IPS-15b (cell line): ENCODE results near the gene RABIF.
A peak's percentile ranks its signal among the peaks of the same experiment; 100 is the strongest.
"Not testable (repeated sequence)": the region's sequence is repeated elsewhere in the genome, so short reads cannot be mapped to it uniquely, and the experiment has no call there.

ENCODE experiments used
- H3K27me3 ChIP-seq: one replicate; pipeline ENCODE4 v1.6.1; 2013; ENCODE audit warnings: low read length; ENCODE audit not compliant: control insufficient read depth, insufficient read depth
- H3K36me3 ChIP-seq: one replicate; pipeline ENCODE4 v1.6.1; 2013; ENCODE audit warnings: low read length; ENCODE audit not compliant: control insufficient read depth, insufficient read depth
- H3K4me1 ChIP-seq: one replicate; pipeline ENCODE4 v1.6.1; 2013; ENCODE audit warnings: mild to moderate bottlenecking, low read length; ENCODE audit not compliant: control insufficient read depth, insufficient read depth
- H3K4me3 ChIP-seq: one replicate; pipeline ENCODE4 v1.5.1; 2013; ENCODE audit warnings: low read depth, low read length
- H3K9ac ChIP-seq: one replicate; pipeline ENCODE4 v1.6.1; 2013; ENCODE audit warnings: low read depth, mild to moderate bottlenecking, low read length
- H3K9me3 ChIP-seq: one replicate; pipeline ENCODE4 v1.6.1; 2013; ENCODE audit warnings: mild to moderate bottlenecking, low read length; ENCODE audit not compliant: control insufficient read depth, insufficient read depth

The RABIF gene

DNA sequence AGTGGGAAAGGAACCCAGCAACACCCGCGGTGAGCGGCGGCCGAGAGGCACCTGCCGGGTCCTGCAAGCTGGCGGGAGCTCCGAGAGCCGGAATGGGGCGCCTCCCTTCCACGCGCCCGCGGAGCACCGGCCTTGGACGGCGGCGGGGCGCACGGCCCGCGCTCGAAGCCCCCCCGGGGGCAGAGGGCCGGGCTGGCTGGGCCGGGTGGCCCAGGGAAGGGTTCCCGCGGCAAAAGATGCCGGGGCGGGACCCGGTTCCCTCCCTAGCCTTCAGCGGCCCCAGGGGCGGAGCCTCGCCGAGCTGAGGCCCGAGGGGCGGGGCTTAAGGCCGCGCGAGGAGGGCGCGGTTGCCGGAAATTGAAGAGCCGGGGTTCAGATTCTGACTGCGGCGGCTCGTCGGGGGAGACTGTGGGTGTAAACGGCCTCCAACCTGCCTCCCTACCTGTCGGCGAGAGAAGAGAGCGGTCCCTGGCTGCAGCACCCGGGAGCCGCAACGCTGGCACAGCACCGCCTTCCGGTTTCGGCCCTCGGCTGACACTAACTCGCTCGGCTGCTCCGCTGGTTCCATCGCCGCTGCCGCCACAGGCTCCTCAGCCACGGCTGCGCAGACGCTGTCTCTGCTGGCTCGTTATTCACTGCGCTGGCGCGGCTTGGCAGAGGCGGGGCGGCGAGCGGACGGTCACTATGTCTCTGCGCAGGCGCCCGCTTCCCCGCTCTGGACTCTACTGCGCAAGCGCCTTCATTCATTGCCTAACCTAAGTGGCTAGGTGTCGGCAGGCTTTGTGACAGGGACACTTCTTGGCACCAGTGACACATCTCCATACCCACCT is at the start of gene RABIF:
Gene RABIF, minus strand, starts transcription at position 619 of the 830 bp plus-strand sequence. Its CDS starts 51 bp downstream, at position 568.
- H3K9ac ChIP-seq: peak within 1 kb of the TSS; percentile 88
- no peaks in the 10 kb centered on the region for H3K9me3 ChIP-seq
- peak within 1 kb of the TSS; percentile 97 for H3K4me3 ChIP-seq
- H3K4me1 ChIP-seq: peaks cover 14% of the 10 kb centered on the region
- no peaks in the 10 kb centered on the region for H3K27me3 ChIP-seq
- H3K36me3 ChIP-seq: peaks cover 8% of the 10 kb centered on the region

DNA sequence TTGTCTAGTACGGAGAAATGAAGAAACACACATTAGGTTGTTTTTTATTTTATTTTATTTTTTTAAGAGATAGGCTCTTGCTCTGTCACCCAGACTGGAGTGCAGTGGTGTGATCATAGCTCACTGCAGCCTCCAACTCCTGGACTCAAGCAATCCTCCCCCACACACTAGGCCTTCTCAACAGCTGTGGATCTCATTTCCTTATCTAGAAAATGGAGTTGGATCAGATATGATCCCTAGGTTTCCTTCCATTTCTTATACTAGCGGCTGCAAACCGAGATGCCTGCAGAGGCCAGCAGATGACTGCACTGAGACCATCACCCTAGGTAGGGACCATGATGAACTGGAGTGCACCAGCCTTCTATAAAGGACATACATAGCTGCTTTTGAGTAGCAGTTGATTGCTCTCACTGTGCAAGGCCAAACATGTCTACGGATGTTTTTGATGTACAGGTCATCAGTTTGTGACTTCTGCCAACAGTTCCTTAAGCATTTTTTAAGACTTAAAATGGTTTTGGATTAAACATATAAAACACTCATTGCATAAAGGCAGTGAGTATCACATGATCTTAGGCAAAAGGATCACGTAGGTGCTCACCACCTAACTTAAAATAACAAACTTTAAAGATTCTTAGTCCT is 49.5 kb upstream of the RABIF start:
- no peaks in the 10 kb centered on the region for H3K27me3 ChIP-seq
- H3K36me3 ChIP-seq: peaks cover 16% of the 10 kb centered on the region
- no peak overlapping the region for H3K9ac ChIP-seq
- H3K9me3 ChIP-seq: no peaks in the 10 kb centered on the region
- H3K4me3 ChIP-seq: no peak overlapping the region
- H3K4me1 ChIP-seq: no peaks in the 10 kb centered on the region

GRCh38 chr1:202936409-202936808 is 47.5 kb upstream of the RABIF start:
- H3K27me3 ChIP-seq, H3K9ac ChIP-seq: not testable (repeated sequence)

GRCh38 chr1:202935844-202936243 is 46.9 kb upstream of the RABIF start:
- Histone ChIP-seq H3K4me3 (no peak overlapping the region), H3K27me3 (no peaks in the 10 kb centered on the region), H3K36me3 (peaks cover 3% of the 10 kb centered on the region), H3K9me3 (no peaks in the 10 kb centered on the region), H3K9ac (no peak overlapping the region), H3K4me1 (no peaks in the 10 kb centered on the region)

More at GRCh38 chr1:202936409-202936808, 47.5 kb upstream of the RABIF start:
- H3K4me1 ChIP-seq, H3K9me3 ChIP-seq, H3K4me3 ChIP-seq, H3K36me3 ChIP-seq: not testable (repeated sequence)

DNA sequence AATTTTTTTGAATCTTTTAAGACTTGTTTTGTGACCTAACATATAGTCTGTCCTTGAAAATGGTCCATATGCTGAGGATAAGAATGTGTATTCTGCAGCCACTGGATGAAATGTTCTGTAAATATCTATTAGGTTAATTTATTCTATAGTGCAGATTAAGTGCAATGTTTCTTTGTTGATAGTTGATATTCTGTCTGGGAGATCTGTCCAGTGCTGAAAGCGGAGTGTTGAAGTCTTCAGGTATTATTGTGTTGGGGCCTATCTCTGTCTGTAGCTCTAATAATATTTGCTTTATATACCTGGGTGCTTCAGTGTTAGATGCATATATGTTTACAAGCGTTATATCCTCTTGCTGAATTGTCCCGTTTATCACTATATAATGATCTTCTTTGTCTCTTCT is 45.8 kb upstream of the RABIF start:
- no peak overlapping the region for H3K9ac ChIP-seq
- H3K27me3 ChIP-seq: no peaks in the 10 kb centered on the region
- H3K4me1 ChIP-seq: no peaks in the 10 kb centered on the region
- H3K9me3 ChIP-seq: no peaks in the 10 kb centered on the region
- H3K4me3 ChIP-seq: no peak overlapping the region
- no peaks in the 10 kb centered on the region for H3K36me3 ChIP-seq

DNA sequence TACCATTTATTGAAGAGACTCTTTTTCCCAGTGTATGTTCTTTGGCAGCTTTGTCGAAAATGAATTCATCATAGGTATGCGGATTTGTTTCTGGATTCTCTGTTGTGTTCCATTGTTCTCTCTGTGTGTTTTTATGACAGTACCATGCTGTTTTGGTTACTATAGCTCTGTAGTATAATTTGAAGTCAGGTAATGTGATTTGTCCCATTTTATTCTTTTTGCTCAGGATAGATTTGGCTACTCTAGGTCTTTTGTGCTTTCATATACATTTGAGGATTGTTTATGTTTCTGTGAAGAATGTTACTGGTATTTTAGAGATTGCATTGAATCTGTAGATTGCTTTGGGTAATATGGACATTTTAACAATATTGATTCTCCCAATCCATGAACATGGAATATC is 43.5 kb upstream of the RABIF start:
- Histone ChIP-seq H3K27me3 (no peaks in the 10 kb centered on the region), H3K9me3 (no peaks in the 10 kb centered on the region), H3K4me3 (no peak overlapping the region), H3K4me1 (no peaks in the 10 kb centered on the region), H3K36me3 (no peaks in the 10 kb centered on the region), H3K9ac (no peak overlapping the region)

- Histone ChIP-seq H3K9ac (peak within 1 kb of the TSS; percentile 80), H3K4me1 (no peaks in the 10 kb centered on the region), H3K9me3 (no peaks in the 10 kb centered on the region), H3K4me3 (peak within 1 kb of the TSS; percentile 82), H3K36me3 (peaks cover 4% of the 10 kb centered on the region), H3K27me3 (no peaks in the 10 kb centered on the region)
These were observed 37.9 kb upstream of the RABIF start, which contains the start of gene KLHL12 for GRCh38 chr1:202926581-202927491. Gene KLHL12, minus strand, starts transcription at chr1:202927234. Its CDS starts 2,072 bp downstream, at chr1:202925162.

GRCh38 chr1:202923533-202923932 is 34.6 kb upstream of the RABIF start:
- Histone ChIP-seq H3K9ac (no peak overlapping the region), H3K27me3 (no peaks in the 10 kb centered on the region), H3K4me3 (no peak overlapping the region), H3K9me3 (no peaks in the 10 kb centered on the region), H3K4me1 (no peaks in the 10 kb centered on the region), H3K36me3 (peaks cover 4% of the 10 kb centered on the region)

DNA sequence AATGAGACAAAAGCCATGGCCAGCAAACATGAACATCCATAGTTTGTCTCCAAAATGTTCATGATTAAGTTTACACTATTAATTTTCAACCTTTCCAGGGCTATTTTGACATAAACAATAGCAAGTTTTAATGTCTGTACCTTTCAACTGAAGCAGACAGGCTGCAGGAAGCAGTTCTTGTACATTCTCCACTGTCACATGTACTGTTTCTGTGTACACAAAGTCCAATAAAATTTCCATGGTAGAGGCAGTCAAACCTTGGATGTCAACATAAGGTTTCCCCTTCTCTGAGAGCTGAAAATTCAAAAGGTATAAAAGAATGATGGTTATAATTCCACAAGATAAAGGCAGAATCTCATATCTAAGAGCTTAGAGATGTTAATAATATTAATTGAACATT is 30.7 kb upstream of the RABIF start:
- H3K9me3 ChIP-seq: no peaks in the 10 kb centered on the region
- peaks cover 4% of the 10 kb centered on the region for H3K36me3 ChIP-seq
- no peak overlapping the region for H3K4me3 ChIP-seq
- no peaks in the 10 kb centered on the region for H3K4me1 ChIP-seq
- no peak overlapping the region for H3K9ac ChIP-seq
- no peaks in the 10 kb centered on the region for H3K27me3 ChIP-seq

DNA sequence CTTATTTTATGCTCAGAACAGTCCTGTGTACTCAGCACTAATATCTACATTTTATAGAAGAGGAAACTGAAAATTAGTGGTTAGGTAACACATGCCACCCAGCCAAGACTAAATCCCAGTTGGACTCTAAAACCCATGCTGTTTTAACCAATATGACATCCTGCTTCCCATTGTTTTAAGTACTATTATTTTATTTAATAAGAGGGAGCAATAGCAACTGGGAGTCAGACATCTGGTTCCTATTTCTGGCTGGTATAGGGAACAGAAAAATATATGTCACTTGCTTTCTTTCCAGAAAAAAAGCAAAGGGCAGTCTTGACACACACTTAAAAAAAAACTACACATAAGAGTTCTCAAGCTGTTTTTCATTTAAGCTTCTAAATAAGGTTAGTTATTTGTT is 26.2 kb upstream of the RABIF start:
- H3K27me3 ChIP-seq: no peaks in the 10 kb centered on the region
- H3K9me3 ChIP-seq: no peaks in the 10 kb centered on the region
- no peak overlapping the region for H3K4me3 ChIP-seq
- H3K9ac ChIP-seq: no peak overlapping the region
- H3K36me3 ChIP-seq: peaks cover 16% of the 10 kb centered on the region
- no peaks in the 10 kb centered on the region for H3K4me1 ChIP-seq

DNA sequence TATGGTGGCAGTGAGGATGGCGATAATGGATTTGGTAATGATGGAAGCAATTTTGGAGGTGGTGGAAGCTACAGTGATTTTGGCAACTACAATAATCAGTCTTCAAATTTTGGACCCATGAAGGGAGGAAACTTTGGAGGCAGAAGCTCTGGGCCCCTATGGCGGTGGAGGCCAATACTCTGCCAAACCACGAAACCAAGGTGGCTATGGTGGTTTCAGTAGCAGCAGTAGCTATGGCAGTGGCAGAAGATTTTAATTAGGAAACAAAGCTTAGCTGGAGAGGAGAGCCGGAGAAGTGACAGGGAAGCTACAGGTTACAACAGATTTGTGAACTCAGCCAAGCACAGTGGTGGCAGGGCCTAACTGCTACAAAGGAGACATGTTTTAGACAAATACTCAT is 23.5 kb upstream of the RABIF start:
- H3K9ac ChIP-seq, H3K9me3 ChIP-seq, H3K4me1 ChIP-seq, H3K4me3 ChIP-seq, H3K27me3 ChIP-seq: not testable (repeated sequence)
- peaks cover 24% of the 10 kb centered on the region for H3K36me3 ChIP-seq
